CD4-positive, alpha-beta T cell treated with Interleukin-4 for 1 hour (primary cell): ENCODE data around the gene LRRC30.
A peak's percentile ranks its signal among the peaks of the same experiment; 100 is the strongest.

Experiments used
- DNase-seq, 2 donors: peaks; one replicate each; pipeline ENCODE4 v3.0.0-alpha.2; 2020 to 2022

Gene LRRC30

DNA sequence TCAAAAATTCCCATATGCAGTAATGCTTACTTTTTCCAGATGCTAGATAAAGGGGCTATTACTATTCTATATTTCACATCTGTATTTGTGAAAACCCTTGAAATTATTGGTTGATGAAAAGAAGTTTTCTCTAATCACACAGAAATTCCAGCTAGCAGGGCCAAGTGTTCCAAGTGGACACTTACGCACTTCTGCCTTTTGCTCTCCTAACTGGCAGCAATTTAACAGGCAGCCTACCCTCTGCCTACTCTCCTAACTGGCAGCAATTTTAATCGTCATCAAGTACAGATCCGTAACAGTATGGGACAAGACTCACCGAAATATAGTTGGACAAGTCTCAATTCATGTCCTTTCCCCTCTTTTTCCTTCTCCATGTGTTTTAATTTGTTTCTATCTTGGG, 12.0 kb downstream of the LRRC30 start:
- no peak for DNase-seq

DNA sequence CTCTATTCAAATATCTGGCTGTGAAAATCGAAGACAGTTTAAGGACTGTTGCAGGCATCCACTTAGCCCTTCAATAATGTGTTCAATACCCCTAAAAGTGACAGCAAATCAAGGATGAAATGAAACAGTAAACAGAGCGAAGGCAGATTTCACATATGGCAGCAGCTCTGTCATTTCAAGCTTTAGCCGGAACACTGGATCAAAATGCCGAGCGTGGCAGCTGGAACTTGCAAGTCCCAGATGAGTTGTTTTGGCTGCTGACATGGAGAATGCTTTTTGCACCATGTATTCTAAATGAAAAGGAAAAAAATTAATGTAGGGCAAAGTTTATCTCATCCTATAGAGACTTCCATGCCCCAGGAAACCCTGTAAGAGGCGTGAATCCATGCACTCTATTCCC, 18.0 kb downstream of the LRRC30 start:
- DNase-seq: no peak

DNA sequence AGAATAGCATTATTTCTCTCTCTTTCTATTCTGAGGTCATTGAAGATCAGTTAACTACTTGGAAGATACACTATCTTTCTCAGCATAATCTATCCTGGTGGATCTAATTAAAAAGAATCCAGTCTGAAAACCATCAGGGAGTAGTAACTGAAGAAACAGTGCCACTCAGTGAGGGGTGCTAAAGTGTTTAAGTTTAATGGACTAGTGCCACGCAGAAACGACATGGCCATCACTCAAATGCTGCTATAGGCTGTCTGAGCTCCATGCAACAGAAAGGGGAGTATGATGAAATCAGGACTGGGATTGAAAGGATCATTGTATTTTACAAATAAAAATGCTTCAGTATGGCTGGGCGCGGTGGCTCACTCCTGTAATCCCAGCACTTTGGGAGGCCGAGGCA, 23.3 kb downstream of the LRRC30 start:
- no peak for DNase-seq

DNA sequence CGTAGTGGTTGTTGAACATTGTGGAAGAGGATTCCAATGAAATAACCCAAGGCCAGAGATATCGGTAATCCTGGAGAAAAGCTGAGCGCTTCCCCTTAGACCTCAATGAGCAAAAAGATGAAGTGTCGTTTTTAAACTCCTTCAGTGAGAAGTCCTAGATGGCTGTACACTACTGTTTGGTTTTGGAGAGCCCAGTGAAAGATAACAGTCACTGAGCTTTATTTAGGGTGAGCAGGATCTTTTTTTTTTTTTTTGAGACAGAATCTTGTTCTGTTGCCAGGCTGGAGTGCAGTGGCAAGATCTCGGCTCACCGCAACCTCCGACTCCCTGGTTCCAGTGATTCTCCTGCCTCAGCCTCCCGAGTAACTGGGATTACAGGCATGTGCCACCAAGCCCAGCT, 24.2 kb downstream of the LRRC30 start:
- DNase-seq: no peak

DNA sequence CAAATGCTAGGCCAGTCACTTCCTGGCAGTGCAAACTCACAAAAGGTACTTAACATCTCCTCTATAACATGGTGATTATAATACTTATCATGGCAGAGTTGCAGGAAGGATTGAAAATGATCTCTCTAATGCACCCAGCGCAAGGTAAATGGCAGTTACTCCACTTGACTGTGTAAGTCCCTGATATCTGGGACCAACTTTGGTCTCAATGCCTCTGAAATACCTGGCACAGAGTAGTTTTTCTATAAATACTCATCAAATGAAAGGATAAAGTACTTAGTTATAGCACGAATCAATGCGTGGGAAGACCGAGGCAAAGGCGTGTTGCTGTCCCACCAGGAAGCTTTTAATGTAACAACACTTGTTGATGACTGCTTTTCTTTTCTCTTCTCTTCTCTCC, 24.8 kb downstream of the LRRC30 start:
- no peak for DNase-seq

DNA sequence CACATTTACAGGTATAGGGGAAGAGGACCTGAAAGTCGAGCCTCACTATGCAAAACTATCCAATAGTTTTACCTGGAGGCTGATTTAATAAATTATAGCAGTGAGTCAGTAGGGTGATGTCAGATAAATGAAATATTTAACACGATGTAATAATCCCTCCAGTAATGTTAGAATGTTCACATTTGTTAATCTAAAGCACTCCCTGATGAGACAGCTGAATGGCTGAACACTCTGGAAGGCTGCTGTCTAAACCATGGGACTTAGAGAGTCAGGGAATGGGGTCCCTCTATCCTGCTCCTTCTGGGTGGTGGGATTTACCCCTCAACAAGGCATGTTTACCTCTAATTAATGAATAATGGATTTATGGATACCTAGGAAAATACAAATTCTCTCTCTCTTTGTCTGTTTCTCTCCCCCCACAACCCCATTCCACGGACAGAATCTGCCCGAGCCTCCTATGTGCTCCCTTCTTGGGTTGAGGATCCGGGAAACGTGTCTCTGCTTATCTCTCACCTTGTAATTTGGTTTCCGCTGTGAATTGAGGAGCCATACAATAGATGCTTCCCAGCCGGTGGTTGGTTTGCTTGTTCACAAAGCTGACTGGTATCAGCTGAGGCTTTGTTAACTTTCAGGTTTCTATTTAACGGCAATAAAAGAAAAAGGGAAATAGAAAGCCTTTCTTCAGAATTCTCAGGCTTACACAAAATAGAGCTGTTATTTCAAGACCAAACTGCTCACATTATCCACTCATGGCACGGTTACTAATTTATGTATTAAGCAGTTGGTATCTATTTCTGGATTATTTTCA, 25.9 kb downstream of the LRRC30 start:
- no peak for DNase-seq

DNA sequence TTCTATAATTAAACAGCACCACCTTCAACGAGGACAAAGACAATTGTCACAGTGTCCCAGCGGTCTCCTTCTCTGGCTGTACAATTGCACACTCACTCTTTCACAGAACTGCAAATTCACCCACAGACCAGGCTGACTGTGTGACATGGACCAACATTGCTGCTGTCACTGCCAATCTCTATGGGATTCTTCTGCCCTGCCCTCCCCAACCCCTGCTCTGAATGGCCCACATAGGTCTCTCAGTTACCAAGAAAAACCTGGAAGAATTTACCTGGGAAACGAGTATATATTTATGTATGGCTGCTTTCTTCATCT, 26.5 kb downstream of the LRRC30 start:
- no peak for DNase-seq

DNA sequence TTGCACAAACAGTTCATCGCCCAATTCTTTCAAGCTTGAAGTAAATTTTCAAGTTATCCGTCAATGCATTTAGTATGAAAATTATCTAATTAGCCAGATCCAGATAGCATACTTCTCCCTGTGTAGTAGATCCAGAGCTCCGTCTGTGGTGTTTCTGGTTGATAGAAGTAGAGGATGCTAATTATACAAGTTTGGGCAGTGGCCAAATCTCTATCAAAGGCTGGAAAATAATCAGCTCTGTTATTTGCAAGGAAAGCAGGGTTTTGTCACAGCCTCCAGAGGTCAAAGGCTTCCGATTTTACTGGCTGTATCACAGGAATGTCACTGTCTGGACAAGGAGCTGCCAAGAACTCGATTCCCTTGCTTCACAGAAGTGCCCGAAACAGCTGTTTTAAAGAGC, 28.6 kb downstream of the LRRC30 start:
- DNase-seq: no peak

DNA sequence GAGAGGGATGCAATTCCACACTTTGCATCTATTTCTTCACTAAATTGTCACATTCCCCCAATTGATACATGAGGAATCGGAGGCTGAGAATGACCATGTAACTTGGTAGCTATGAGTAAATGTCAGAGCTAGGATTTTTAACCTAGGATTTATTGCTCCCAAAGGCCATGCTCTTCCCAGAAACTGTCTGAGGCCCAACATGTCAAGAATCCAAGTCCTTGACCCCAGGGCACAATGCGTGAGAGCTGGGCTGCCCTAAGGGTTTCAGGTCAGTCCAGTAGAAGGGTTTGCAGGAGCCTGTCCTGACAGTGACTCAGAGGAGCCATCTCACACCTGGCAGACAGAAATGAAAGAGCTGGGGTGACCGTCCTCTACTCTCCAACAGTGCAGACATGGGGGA, 30.3 kb downstream of the LRRC30 start:
- no peak for DNase-seq

DNA sequence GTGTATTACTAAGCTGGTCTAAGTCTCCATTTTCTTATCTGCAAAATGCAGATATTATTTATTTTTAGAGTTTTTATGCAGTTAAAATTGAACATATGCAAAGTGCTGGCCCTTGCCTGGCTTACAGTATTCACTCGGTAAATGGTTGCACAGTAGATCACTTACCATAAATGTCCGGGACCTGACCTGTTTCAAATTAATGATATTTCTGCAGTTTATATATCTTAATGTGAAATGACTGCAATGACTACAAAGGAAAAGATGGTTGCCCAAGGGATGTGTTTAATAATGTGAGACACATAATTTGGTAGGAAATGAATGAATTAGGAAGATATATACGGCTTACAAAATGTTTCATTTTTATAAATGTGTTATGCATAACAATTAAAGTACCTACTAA, 37.1 kb downstream of the LRRC30 start:
- DNase-seq: no peak

DNA sequence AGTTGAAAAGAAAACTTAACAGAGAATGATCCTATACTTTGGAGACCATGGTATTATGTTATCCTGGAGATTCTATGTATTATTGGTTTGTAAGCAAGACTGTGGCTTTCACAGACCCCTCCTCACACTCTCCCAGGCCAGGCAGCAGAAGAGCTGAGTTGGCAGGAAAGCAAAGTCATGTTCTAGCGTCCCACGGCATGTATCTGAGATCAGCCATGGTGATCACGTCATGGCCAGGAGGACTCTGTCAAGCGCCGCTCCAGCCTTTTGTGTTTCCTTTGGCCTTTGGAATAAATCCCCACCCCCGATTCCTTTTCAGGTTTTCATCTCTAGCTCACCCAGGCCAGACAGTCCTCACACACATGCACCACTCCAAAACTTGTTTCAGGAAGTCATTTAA, 39.1 kb downstream of the LRRC30 start:
- DNase-seq: no peak

DNA sequence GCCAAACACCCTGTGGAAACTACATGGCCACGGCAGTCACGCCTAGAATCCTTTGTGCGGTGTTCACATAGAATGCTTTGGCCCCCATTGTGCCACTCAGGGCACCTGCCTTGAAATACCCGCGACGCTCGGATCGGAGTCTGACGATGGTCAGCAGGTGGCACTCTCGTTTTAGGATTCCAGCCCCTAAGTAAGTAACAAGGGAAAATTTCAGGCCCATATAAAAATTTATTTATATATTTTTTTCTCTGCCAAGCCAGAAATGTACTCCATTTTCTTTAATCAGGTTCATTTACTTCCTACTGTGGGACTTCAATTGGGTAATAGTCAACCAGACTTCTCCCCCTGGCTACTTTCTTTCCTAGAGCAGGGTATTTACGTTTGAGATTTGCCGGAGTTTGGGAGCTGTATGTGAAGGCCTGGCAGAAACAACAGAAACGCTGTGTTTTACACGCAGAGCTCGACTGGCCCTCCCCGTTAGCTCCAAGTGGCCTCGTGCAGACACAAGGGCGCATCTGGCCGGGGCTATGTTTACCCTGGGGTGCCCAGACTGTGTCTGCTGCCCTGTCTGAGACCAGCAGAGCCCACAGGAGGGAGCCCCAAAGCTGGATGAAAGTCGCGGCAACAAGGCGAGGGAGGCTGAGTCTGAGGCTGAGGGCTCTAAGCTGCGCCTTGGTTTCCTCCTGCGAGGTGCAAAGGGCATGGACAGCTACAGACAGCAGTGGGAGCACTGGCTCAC, 41.6 kb downstream of the LRRC30 start:
- DNase-seq: no peak

DNA sequence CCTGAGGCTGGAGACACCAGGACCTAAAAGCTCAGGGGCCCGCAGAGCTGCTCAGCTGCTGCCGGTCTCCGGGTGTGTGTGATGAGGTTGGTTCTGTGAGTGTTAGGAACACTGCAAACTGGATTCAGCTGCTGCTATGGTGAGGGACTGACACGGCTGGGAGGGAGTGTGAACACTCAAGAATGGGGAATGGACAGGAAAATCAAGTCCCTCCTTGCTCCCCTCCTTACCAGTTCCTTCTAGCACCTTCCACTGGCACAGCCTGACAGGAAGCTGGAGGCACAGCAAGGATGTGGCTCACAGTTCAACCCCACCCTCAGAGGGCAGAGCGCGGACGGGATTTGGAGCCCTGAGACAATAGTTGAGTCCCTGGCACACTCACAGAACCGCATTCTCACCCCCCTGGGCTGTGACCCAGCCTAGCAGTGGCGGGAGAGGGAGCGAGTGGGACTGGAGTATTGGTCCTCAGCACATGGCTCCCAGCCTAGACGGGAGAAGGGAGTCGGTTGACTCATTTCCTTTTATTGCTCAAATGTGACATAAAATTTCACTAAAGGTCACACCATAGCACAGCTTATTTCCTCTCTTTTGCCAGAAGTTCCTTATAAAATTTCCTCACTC, 42.5 kb downstream of the LRRC30 start:
- peak in 1 of 2 donors; percentile 15 for DNase-seq

DNA sequence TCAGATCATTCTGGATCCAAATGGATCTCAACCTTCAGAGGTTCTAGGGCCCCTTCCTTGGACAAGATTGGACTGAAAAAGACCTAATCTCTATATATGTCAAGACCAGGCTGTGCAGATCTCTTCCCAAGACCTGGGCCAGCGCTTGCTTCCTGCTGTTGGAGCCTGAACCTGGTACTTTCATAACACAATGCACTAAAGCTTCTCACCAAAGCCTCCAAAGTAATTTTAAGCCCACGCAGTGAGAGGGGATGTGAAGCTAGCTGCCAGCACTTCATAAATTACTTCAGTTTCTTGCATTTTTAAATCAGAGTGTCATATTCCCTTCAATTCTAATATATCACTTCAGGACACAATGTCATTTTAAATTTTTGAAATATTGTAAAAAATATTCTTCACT, 50.7 kb downstream of the LRRC30 start:
- no peak for DNase-seq
